Astrocyte (in vitro differentiated cells and primary cell): ENCODE results near the gene SWT1. TPM values are rescaled to one million over a fixed set of nuclear protein-coding genes. Genes with fewer than 3 reads are reported as not detected.
"Not testable (repeated sequence)": the region's sequence is repeated elsewhere in the genome, so short reads cannot be mapped to it uniquely, and the experiment has no call there.

ENCODE experiments used
- DNase-seq: peaks from one replicate; pipeline ENCODE4 v3.0.0-alpha.2; 2010; ENCODE audit warnings: low read depth
- FAIRE-seq: peaks from 2 replicates; lab custom pipeline; 2011; peaks lifted over from hg19 to GRCh38; lab: Jason Lieb, UNC
- H2AFZ ChIP-seq: 2 replicates; pipeline ENCODE4 v1.6.0; 2012; ENCODE audit warnings: low read depth, low read length, inconsistent platforms
- H3K27ac ChIP-seq: 2 replicates; pipeline ENCODE4 v1.5.1; 2011; ENCODE audit warnings: low read depth, low read length, inconsistent platforms
- H3K27me3 ChIP-seq: 2 replicates; pipeline ENCODE4 v1.6.0; 2011; ENCODE audit warnings: low read length, inconsistent platforms; ENCODE audit not compliant: insufficient read depth
- H3K36me3 ChIP-seq: 2 replicates; pipeline ENCODE4 v1.5.1; 2011; ENCODE audit warnings: low read length, inconsistent platforms; ENCODE audit not compliant: insufficient read depth
- H3K4me1 ChIP-seq: 2 replicates; pipeline ENCODE4 v1.5.1; 2011; ENCODE audit warnings: low read length, inconsistent platforms; ENCODE audit not compliant: insufficient read depth
- H3K4me2 ChIP-seq: 2 replicates; pipeline ENCODE4 v1.6.0; 2012; ENCODE audit warnings: low read length, inconsistent platforms
- H3K4me3 ChIP-seq: 2 replicates; pipeline ENCODE4 v1.5.1; 2011; ENCODE audit warnings: low read depth, mild to moderate bottlenecking, low read length, inconsistent platforms; ENCODE audit not compliant: insufficient read depth
- H3K79me2 ChIP-seq: 2 replicates; pipeline ENCODE4 v1.6.0; 2012; ENCODE audit warnings: mild to moderate bottlenecking, low read length, inconsistent platforms; ENCODE audit not compliant: insufficient read depth
- H3K9ac ChIP-seq: 2 replicates; pipeline ENCODE4 v1.6.0; 2012; ENCODE audit warnings: mild to moderate bottlenecking, low read length, inconsistent platforms
- H3K9me3 ChIP-seq: 2 replicates; pipeline ENCODE4 v1.5.1; 2012; ENCODE audit warnings: low read depth, mild to moderate bottlenecking, low read length, inconsistent platforms; ENCODE audit not compliant: insufficient read depth
- H4K20me1 ChIP-seq: 2 replicates; pipeline ENCODE4 v1.6.0; 2012; ENCODE audit warnings: low read length, inconsistent platforms; ENCODE audit not compliant: insufficient read depth
- H3K27ac Mint-ChIP-seq: one replicate; pipeline ENCODE4 v1.8.0; 2021; ENCODE audit warnings: mild to moderate bottlenecking, mixed read lengths; ENCODE audit not compliant: unreplicated experiment
- H3K27me3 Mint-ChIP-seq: one replicate; pipeline ENCODE4 v1.8.0; 2021; ENCODE audit warnings: low read depth, mixed read lengths; ENCODE audit not compliant: unreplicated experiment
- H3K36me3 Mint-ChIP-seq: one replicate; pipeline ENCODE4 v1.8.0; 2021; ENCODE audit warnings: low read depth, mixed read lengths; ENCODE audit not compliant: unreplicated experiment
- H3K4me1 Mint-ChIP-seq: one replicate; pipeline ENCODE4 v1.8.0; 2021; ENCODE audit warnings: low read depth, mixed read lengths; ENCODE audit not compliant: unreplicated experiment
- H3K4me3 Mint-ChIP-seq: one replicate; pipeline ENCODE4 v1.8.0; 2021; ENCODE audit warnings: mild to moderate bottlenecking, moderate library complexity, mixed read lengths; ENCODE audit not compliant: unreplicated experiment
- H3K9me3 Mint-ChIP-seq: one replicate; pipeline ENCODE4 v1.8.0; 2021; ENCODE audit warnings: mild to moderate bottlenecking, mixed read lengths; ENCODE audit not compliant: unreplicated experiment
- EZH2 ChIP-seq: IDR thresholded peaks from 2 replicates; pipeline ENCODE4 v1.6.1; 2012; ENCODE audit warnings: mild to moderate bottlenecking, low read length, inconsistent platforms; ENCODE audit not compliant: insufficient read depth
- total RNA-seq: library from RNA; stranded (reverse); gene quantifications from 2 replicates; pipeline ENCODE4 v1.2.1, GENCODE V29; 2021
- TF ChIP-seq, protein P1 (sequence below): IDR thresholded peaks from 2 replicates; pipeline ENCODE4 v1.5.1; 2011; ENCODE audit warnings: low read depth, mild to moderate bottlenecking, inconsistent platforms, low read length, moderate library complexity; ENCODE audit not compliant: insufficient read depth

SWT1 gene
- total RNA-seq, 1 donor from 2014 or later = 5.4 TPM

- Histone ChIP-seq H4K20me1 (no peaks in the 10 kb centered on the region), H3K27ac (no peak overlapping the region), H3K9ac (no peak overlapping the region), H3K4me3 (no peak overlapping the region), H3K9me3 (no peaks in the 10 kb centered on the region), H2AFZ (no peak overlapping the region), H3K27me3 (no peaks in the 10 kb centered on the region), H3K4me1 (no peaks in the 10 kb centered on the region), H3K4me2 (no peak overlapping the region), H3K36me3 (no peaks in the 10 kb centered on the region), H3K79me2 (no peaks in the 10 kb centered on the region)
- no peak for FAIRE-seq
- H3K36me3 Mint-ChIP-seq = no peaks in the 10 kb centered on the region
- H3K4me1 Mint-ChIP-seq = no peaks in the 10 kb centered on the region
- H3K27me3 Mint-ChIP-seq = no peaks in the 10 kb centered on the region
- no peak overlapping the region for H3K27ac Mint-ChIP-seq
- TF ChIP-seq EZH2 = no peak
- TF ChIP-seq, protein P1, sequence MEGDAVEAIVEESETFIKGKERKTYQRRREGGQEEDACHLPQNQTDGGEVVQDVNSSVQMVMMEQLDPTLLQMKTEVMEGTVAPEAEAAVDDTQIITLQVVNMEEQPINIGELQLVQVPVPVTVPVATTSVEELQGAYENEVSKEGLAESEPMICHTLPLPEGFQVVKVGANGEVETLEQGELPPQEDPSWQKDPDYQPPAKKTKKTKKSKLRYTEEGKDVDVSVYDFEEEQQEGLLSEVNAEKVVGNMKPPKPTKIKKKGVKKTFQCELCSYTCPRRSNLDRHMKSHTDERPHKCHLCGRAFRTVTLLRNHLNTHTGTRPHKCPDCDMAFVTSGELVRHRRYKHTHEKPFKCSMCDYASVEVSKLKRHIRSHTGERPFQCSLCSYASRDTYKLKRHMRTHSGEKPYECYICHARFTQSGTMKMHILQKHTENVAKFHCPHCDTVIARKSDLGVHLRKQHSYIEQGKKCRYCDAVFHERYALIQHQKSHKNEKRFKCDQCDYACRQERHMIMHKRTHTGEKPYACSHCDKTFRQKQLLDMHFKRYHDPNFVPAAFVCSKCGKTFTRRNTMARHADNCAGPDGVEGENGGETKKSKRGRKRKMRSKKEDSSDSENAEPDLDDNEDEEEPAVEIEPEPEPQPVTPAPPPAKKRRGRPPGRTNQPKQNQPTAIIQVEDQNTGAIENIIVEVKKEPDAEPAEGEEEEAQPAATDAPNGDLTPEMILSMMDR = no peak
- H3K4me3 Mint-ChIP-seq = no peak overlapping the region
- DNase-seq = no peak
- no peaks in the 10 kb centered on the region for H3K9me3 Mint-ChIP-seq
Measured at GRCh38 chr1:185249563-185249962, 92.6 kb downstream of the SWT1 start.

- Mint-ChIP-seq H3K27me3 (no peaks in the 10 kb centered on the region), H3K4me3 (no peak overlapping the region), H3K36me3 (no peaks in the 10 kb centered on the region), H3K9me3 (no peaks in the 10 kb centered on the region), H3K4me1 (no peaks in the 10 kb centered on the region), H3K27ac (no peak overlapping the region)
- Histone ChIP-seq H3K4me1 (no peaks in the 10 kb centered on the region), H3K79me2 (no peaks in the 10 kb centered on the region), H3K4me3 (no peak overlapping the region), H3K36me3 (no peaks in the 10 kb centered on the region), H3K27ac (no peak overlapping the region), H3K9ac (no peak overlapping the region), H3K9me3 (no peaks in the 10 kb centered on the region), H2AFZ (no peak overlapping the region), H3K27me3 (no peaks in the 10 kb centered on the region), H3K4me2 (no peak overlapping the region), H4K20me1 (no peaks in the 10 kb centered on the region)
- DNase-seq = no peak
- FAIRE-seq = no peak
- no peak for TF ChIP-seq EZH2
- TF ChIP-seq, protein P1 = no peak
Measured at GRCh38 chr1:185250063-185250462, 93.1 kb downstream of the SWT1 start.

GRCh38 chr1:185251928-185252327, 95.0 kb downstream of the SWT1 start:
- H3K36me3 Mint-ChIP-seq, H3K4me1 Mint-ChIP-seq, H3K27ac Mint-ChIP-seq, H3K9me3 ChIP-seq, FAIRE-seq, H3K79me2 ChIP-seq, H2AFZ ChIP-seq, DNase-seq, H3K27ac ChIP-seq, H3K36me3 ChIP-seq, H3K4me3 Mint-ChIP-seq, H3K27me3 ChIP-seq, H3K9me3 Mint-ChIP-seq, H3K4me1 ChIP-seq, H3K4me2 ChIP-seq, H4K20me1 ChIP-seq, H3K9ac ChIP-seq, H3K4me3 ChIP-seq, H3K27me3 Mint-ChIP-seq: not testable (repeated sequence)

- not testable (repeated sequence) for H4K20me1 ChIP-seq, H3K9ac ChIP-seq, H3K9me3 Mint-ChIP-seq, H3K36me3 ChIP-seq, H3K27ac ChIP-seq, H3K27ac Mint-ChIP-seq, H3K27me3 Mint-ChIP-seq, DNase-seq, H3K27me3 ChIP-seq, H2AFZ ChIP-seq, H3K4me3 ChIP-seq, H3K4me1 Mint-ChIP-seq, H3K9me3 ChIP-seq, H3K4me2 ChIP-seq, H3K4me3 Mint-ChIP-seq, H3K4me1 ChIP-seq, H3K36me3 Mint-ChIP-seq, FAIRE-seq, H3K79me2 ChIP-seq
Measured at GRCh38 chr1:185252404-185252803, 95.4 kb downstream of the SWT1 start.

GRCh38 chr1:185255595-185255994, 98.6 kb downstream of the SWT1 start:
- not testable (repeated sequence) for H4K20me1 ChIP-seq, H3K27ac ChIP-seq, H3K79me2 ChIP-seq, H3K36me3 ChIP-seq, H3K9me3 ChIP-seq, H3K4me3 ChIP-seq, H3K4me1 Mint-ChIP-seq, H2AFZ ChIP-seq, H3K4me1 ChIP-seq, H3K9ac ChIP-seq, DNase-seq, FAIRE-seq, H3K4me2 ChIP-seq, H3K27me3 Mint-ChIP-seq, H3K27me3 ChIP-seq, H3K9me3 Mint-ChIP-seq, H3K36me3 Mint-ChIP-seq, H3K4me3 Mint-ChIP-seq, H3K27ac Mint-ChIP-seq
